ENCODE results near the gene C1QL4. TPM values are rescaled to one million over a fixed set of nuclear protein-coding genes. Genes with fewer than 3 reads are reported as not detected.
"Not testable (repeated sequence)": the region's sequence is repeated elsewhere in the genome, so short reads cannot be mapped to it uniquely, and the experiment has no call there.

C1QL4 gene
- total RNA-seq (0.05 TPM), polyA plus RNA-seq (0.21 TPM)
- long read RNA-seq, donor 1 = 0 reads
- long read RNA-seq, donor 2 = 0 reads
- long read RNA-seq, donor 3 = 0 reads
- long read RNA-seq, donor 4 = 0 reads
- long read RNA-seq, donor 5 = 0 reads
- long read RNA-seq, donor 6 = 0 reads
- long read RNA-seq, donor 7 = 0 reads
- long read RNA-seq, donor 8 = 0 reads
- long read RNA-seq, donor 9 = 0 reads
- long read RNA-seq, donor 10 = 0 reads

DNA sequence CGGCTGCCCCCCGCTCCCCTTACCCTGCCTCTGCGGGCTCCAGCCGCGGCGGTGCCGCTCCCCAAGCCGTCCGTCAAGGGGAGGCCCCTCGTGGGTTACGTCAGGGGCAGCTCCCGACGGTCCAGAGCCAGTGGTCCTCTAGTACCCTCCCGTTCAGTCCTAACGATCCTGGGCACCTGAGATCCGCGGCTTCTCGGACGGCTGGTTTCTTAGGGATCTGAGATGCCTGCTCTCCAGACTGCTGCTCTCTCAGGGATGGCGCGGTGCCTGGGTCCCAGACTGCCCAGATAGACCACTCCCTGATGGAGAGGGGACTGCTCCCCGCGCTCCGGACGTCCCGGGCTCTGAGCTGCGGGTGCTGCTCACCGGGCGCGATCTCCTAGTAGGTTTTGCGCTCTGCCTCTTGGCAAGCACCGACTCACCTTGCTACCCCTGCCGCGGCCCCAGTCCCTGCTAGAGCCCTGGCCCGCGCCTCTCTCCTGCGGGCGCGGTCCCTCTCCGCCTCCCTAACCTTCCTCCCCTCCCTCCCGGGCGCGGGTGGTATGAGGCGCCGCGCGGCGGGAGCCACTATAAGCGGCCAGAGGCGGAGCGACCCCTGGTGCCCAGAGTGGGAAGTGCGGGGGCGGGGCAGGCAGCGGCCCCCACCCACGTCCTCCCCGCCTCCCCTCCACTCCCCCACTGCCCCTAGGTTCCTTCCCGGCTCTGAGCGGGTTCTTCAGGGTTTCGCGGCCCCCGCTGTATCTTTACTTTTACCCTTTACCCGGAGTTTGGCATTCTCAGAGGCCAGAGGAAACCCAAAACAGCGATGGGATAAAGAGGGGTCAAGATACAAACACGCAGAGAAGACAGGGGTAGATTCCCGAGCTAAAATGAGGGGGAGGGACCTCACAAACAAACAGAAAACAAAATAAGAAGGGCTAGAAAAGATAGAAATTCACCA is at the start of gene C1QL4:
Gene C1QL4, minus strand, starts transcription at position 544 of the 940 bp plus-strand sequence. CDS start 711 bp downstream, outside the sequence.
- Histone ChIP-seq H3K27ac (ENCODE audit: low read depth in 1 of 2, low read length in 1 of 2) (no peak within 1 kb of the TSS), H3K36me3 (ENCODE audit: control insufficient read depth in 2 of 2, insufficient read depth in 2 of 2, low read length in 1 of 2) (no peaks in the 10 kb centered on the region), H3K9me3 (ENCODE audit: control insufficient read depth in 2 of 2, insufficient read depth in 1 of 2, low read length in 1 of 2) (peaks cover 2 to 15% of the 10 kb centered on the region in 2 donors), H3K4me3 (ENCODE audit: low read length in 2 of 2) (peak within 1 kb of the TSS in 1 of 2 donors; percentile 40), H3K4me1 (ENCODE audit: control insufficient read depth in 2 of 2, insufficient read depth in 2 of 2, low read length in 2 of 2) (peaks cover 0 to 23% of the 10 kb centered on the region in 2 donors), H3K27me3 (ENCODE audit: control insufficient read depth in 2 of 2, insufficient read depth in 1 of 2, low read length in 1 of 2) (peaks cover 89 to 100% of the 10 kb centered on the region in 2 donors)
- peak in 7 of 9 donors; percentile 44 to 88 (median 77) for DNase-seq (ENCODE audit: low read depth in 6 of 9, low spot score in 9 of 9)
- WGBS = 5% methylated on average over 65 of the region's 65 CpGs

DNA sequence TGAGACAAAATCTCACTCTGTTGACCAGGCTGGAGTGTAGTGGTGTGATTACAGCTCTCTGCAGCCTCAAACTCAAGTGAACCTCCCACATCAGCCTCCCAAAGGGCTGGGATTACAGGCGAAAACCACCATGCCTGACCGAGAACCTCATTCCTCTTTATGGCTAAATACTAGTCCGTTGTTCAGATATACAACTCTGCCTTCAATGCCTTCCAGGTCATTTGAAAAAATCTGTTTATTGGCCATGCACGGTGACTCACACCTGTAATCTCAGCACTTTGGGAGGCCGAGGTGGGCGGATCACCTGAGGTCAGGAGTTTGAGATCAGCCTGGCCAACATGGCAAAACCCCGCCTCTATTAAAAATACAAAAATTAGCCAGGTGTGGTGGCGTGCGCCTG is 43.2 kb upstream of the C1QL4 start:
- H3K4me3 ChIP-seq (ENCODE audit: low read length in 2 of 2); H3K27ac ChIP-seq (ENCODE audit: low read depth in 1 of 2, low read length in 1 of 2); H3K36me3 ChIP-seq (ENCODE audit: control insufficient read depth in 2 of 2, insufficient read depth in 2 of 2, low read length in 1 of 2); H3K9me3 ChIP-seq (ENCODE audit: control insufficient read depth in 2 of 2, insufficient read depth in 1 of 2, low read length in 1 of 2); DNase-seq (ENCODE audit: low read depth in 6 of 9, low spot score in 9 of 9); H3K4me1 ChIP-seq (ENCODE audit: control insufficient read depth in 2 of 2, insufficient read depth in 2 of 2, low read length in 2 of 2); H3K27me3 ChIP-seq (ENCODE audit: control insufficient read depth in 2 of 2, insufficient read depth in 1 of 2, low read length in 1 of 2): not testable (repeated sequence)
- 86% methylated on average over 9 of the region's 9 CpGs for WGBS

DNA sequence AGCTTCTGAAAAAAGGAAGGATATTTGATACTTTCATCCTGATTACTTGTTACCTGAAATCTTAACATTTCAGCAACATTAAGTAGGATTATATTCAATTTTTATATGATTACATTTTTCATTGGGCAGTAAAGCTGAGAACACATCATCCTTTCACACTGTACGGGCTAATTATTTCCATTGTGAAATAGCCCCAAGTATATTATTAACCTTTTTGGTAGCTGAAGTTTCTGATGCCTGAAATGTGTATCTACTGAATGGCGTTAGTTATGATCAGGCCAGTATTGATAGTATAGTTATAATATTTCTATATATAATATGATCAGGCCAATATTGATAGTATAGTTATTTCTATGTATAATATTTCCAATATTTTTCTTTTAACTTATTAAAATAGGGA is 40.4 kb upstream of the C1QL4 start:
- no peaks in the 10 kb centered on the region for H3K4me1 ChIP-seq (ENCODE audit: control insufficient read depth in 2 of 2, insufficient read depth in 2 of 2, low read length in 2 of 2)
- no peak overlapping the region for H3K27ac ChIP-seq (ENCODE audit: low read depth in 1 of 2, low read length in 1 of 2)
- no peak for DNase-seq (ENCODE audit: low read depth in 6 of 9, low spot score in 9 of 9)
- H3K4me3 ChIP-seq (ENCODE audit: low read length in 2 of 2) = no peak overlapping the region
- H3K9me3 ChIP-seq (ENCODE audit: control insufficient read depth in 2 of 2, insufficient read depth in 1 of 2, low read length in 1 of 2) = no peaks in the 10 kb centered on the region
- H3K36me3 ChIP-seq (ENCODE audit: control insufficient read depth in 2 of 2, insufficient read depth in 2 of 2, low read length in 1 of 2) = no peaks in the 10 kb centered on the region
- 97% methylated on average over 2 of the region's 2 CpGs for WGBS
- no peaks in the 10 kb centered on the region for H3K27me3 ChIP-seq (ENCODE audit: control insufficient read depth in 2 of 2, insufficient read depth in 1 of 2, low read length in 1 of 2)

DNA sequence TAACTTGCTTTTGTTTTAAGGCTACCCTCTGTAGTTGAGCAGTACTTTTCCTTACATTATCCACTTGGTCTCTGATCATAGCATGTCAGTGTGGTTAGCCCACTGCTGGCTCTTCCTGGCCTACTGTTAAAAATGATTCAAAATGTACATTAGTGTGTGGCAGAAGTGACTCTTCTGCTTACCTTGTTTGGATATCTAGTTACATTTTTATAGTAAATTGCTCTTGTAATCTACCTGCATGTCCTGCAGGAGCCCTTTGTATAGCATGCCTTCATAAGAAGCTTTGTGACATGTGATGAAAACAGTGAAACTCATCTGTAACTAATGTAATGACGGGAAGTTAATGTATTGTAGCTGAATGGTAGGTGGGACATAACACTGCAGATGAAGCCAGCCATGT is 38.4 kb upstream of the C1QL4 start:
- H3K4me3 ChIP-seq (ENCODE audit: low read length in 2 of 2) = no peak overlapping the region
- H3K27ac ChIP-seq (ENCODE audit: low read depth in 1 of 2, low read length in 1 of 2) = no peak overlapping the region
- no peaks in the 10 kb centered on the region for H3K36me3 ChIP-seq (ENCODE audit: control insufficient read depth in 2 of 2, insufficient read depth in 2 of 2, low read length in 1 of 2)
- 89% methylated on average over 1 of the region's 1 CpG for WGBS
- H3K9me3 ChIP-seq (ENCODE audit: control insufficient read depth in 2 of 2, insufficient read depth in 1 of 2, low read length in 1 of 2) = no peaks in the 10 kb centered on the region
- H3K4me1 ChIP-seq (ENCODE audit: control insufficient read depth in 2 of 2, insufficient read depth in 2 of 2, low read length in 2 of 2) = no peaks in the 10 kb centered on the region
- H3K27me3 ChIP-seq (ENCODE audit: control insufficient read depth in 2 of 2, insufficient read depth in 1 of 2, low read length in 1 of 2) = no peaks in the 10 kb centered on the region
- DNase-seq (ENCODE audit: low read depth in 6 of 9, low spot score in 9 of 9) = no peak

DNA sequence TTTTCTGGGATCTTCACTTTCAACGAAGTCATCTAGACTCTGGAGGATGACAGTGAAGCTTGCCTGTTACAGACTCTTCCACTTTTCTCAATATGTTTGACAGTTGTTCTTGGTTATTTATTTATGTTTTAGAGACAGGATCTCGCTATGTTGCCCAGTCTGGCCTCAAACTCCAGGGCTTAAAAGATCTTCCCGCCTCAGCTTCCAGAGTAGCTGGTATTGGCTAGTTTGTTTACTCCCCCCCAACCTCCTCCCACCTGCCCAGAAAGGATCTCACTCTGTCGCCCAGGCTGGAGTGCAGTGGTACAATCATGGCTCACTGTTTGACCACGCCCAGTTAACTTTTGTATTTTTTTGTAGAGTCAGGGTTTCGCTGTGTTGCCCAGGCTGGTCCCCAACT is 33.6 kb upstream of the C1QL4 start:
- no peak for DNase-seq (ENCODE audit: low read depth in 6 of 9, low spot score in 9 of 9)
- Histone ChIP-seq H3K27ac (ENCODE audit: low read depth in 1 of 2, low read length in 1 of 2) (no peak overlapping the region), H3K36me3 (ENCODE audit: control insufficient read depth in 2 of 2, insufficient read depth in 2 of 2, low read length in 1 of 2) (no peaks in the 10 kb centered on the region), H3K4me1 (ENCODE audit: control insufficient read depth in 2 of 2, insufficient read depth in 2 of 2, low read length in 2 of 2) (peaks cover 4 to 18% of the 10 kb centered on the region in 2 donors), H3K27me3 (ENCODE audit: control insufficient read depth in 2 of 2, insufficient read depth in 1 of 2, low read length in 1 of 2) (no peaks in the 10 kb centered on the region), H3K4me3 (ENCODE audit: low read length in 2 of 2) (no peak overlapping the region), H3K9me3 (ENCODE audit: control insufficient read depth in 2 of 2, insufficient read depth in 1 of 2, low read length in 1 of 2) (no peaks in the 10 kb centered on the region)
- WGBS = 98% methylated on average over 6 of the region's 6 CpGs

DNA sequence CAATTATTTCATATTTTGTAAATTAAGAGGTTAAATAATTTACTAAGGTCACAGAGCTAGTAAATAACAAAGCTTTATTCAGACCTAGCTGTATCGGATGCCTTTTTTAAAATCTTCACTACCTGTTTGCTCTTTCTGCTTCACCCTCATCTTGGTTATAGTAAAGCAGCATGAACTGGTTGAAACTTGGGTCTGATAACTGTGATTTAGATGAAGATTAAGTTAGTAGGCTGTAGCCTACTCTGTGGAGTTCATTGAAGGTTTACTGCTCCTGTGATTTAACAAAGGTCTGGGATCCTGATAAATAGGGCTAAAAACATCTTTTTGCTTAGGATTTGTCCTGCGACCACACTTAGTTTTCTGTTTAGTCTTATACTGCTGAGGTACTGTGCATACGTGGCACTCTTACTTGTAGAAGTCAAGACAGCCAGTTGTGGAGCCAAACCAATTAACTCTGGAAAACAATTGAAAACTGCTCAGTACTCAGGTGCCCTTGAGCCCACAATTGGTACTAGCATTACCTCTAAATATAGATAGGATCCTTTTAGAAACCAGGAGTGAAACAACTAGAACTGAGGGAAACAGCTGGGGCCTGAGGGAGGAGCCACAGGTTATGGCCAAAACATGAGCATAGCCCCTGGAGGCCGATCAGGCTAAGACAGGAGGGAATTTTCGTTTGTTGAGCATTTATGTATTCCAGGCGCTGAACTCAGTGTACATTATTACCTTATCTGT is 32.6 kb upstream of the C1QL4 start:
- H3K36me3 ChIP-seq (ENCODE audit: control insufficient read depth in 2 of 2, insufficient read depth in 2 of 2, low read length in 1 of 2) = no peaks in the 10 kb centered on the region
- H3K4me3 ChIP-seq (ENCODE audit: low read length in 2 of 2) = no peak overlapping the region
- no peaks in the 10 kb centered on the region for H3K9me3 ChIP-seq (ENCODE audit: control insufficient read depth in 2 of 2, insufficient read depth in 1 of 2, low read length in 1 of 2)
- peak in 1 of 9 donors; percentile 37 for DNase-seq (ENCODE audit: low read depth in 6 of 9, low spot score in 9 of 9)
- peaks cover 4 to 19% of the 10 kb centered on the region in 2 donors for H3K4me1 ChIP-seq (ENCODE audit: control insufficient read depth in 2 of 2, insufficient read depth in 2 of 2, low read length in 2 of 2)
- no peaks in the 10 kb centered on the region for H3K27me3 ChIP-seq (ENCODE audit: control insufficient read depth in 2 of 2, insufficient read depth in 1 of 2, low read length in 1 of 2)
- peak overlapping the region in 1 of 2 donors; percentile 36 for H3K27ac ChIP-seq (ENCODE audit: low read depth in 1 of 2, low read length in 1 of 2)
- WGBS = 60% methylated on average over 6 of the region's 6 CpGs

DNA sequence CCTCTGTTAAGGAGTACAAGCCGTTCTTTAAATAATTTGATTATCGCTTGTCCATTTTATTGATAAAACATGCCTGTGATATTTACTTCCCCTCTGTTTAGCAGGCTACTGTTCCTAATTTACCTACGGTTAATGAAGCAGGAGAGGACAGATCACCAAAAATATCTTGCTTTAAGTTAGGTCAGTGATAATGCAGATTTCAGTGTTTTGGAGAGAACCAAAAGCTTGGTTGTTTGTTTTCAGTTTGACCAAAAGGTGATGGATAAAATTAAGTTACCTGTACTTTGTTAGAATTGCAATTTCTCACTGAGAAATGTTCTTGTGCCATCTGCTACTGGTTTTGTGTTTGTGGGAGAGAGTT is 31.2 kb upstream of the C1QL4 start:
- H3K27ac ChIP-seq (ENCODE audit: low read depth in 1 of 2, low read length in 1 of 2) = peak overlapping the region in 1 of 2 donors; percentile 33
- DNase-seq (ENCODE audit: low read depth in 6 of 9, low spot score in 9 of 9) = no peak
- WGBS = 48% methylated on average over 3 of the region's 3 CpGs
- peaks cover 4 to 19% of the 10 kb centered on the region in 2 donors for H3K4me1 ChIP-seq (ENCODE audit: control insufficient read depth in 2 of 2, insufficient read depth in 2 of 2, low read length in 2 of 2)
- no peaks in the 10 kb centered on the region for H3K27me3 ChIP-seq (ENCODE audit: control insufficient read depth in 2 of 2, insufficient read depth in 1 of 2, low read length in 1 of 2)
- no peaks in the 10 kb centered on the region for H3K9me3 ChIP-seq (ENCODE audit: control insufficient read depth in 2 of 2, insufficient read depth in 1 of 2, low read length in 1 of 2)
- H3K36me3 ChIP-seq (ENCODE audit: control insufficient read depth in 2 of 2, insufficient read depth in 2 of 2, low read length in 1 of 2) = no peaks in the 10 kb centered on the region
- H3K4me3 ChIP-seq (ENCODE audit: low read length in 2 of 2) = peak overlapping the region in 1 of 2 donors; percentile 96

DNA sequence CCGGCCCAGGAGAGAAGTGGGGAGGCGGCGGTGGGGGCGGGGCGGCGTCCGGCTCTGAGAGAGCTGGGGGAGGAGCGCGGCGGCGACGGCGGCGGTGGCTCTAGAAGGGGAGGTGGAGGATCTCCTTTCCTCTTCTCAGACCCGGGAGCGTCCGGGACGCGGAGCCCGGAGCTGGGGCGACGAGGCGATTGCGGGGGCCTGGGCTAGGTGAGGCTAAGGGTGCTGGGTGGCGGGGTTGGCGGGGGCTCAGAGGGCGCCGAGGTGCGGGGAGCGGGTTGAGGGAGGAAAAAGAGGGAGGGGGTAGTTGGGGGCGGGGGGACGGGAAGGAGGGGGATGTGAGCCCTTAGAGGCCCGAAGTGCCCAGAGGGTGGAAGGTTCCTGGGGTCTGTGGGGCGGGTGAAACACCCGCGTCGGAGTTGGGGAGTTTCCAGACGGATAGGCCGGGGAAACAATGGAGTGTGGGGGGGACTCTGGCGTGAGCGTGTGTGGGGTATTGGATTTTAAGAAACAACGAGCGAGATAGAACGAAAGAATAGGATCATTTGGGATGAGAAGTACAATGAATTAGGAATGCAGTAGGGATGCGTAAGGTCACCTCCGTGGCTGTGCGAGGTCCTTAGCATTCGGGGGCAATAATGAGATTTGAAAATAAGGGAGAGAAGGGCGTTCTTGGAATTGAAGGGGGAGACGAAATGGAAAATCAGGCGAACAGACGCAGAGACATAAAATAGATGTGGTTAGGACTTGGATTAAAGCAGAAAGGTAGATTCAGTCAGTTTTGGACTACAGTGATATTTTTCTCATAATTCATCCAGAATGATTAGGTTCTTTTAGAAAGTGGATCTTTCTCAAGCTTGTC is 30.6 kb upstream of the C1QL4 start, which contains the start of gene SPATS2:
Gene SPATS2, plus strand, starts transcription at position 82 of the 859 bp plus-strand sequence. CDS start 93,551 bp downstream, outside the sequence.
- Histone ChIP-seq H3K27ac (ENCODE audit: low read depth in 1 of 2, low read length in 1 of 2) (peak within 1 kb of the TSS; percentile 91 to 98), H3K4me3 (ENCODE audit: low read length in 2 of 2) (peak within 1 kb of the TSS; percentile 68 to 96), H3K36me3 (ENCODE audit: control insufficient read depth in 2 of 2, insufficient read depth in 2 of 2, low read length in 1 of 2) (no peaks in the 10 kb centered on the region), H3K4me1 (ENCODE audit: control insufficient read depth in 2 of 2, insufficient read depth in 2 of 2, low read length in 2 of 2) (peaks cover 4 to 19% of the 10 kb centered on the region in 2 donors), H3K27me3 (ENCODE audit: control insufficient read depth in 2 of 2, insufficient read depth in 1 of 2, low read length in 1 of 2) (no peaks in the 10 kb centered on the region), H3K9me3 (ENCODE audit: control insufficient read depth in 2 of 2, insufficient read depth in 1 of 2, low read length in 1 of 2) (no peaks in the 10 kb centered on the region)
- 1% methylated on average over 52 of the region's 52 CpGs for WGBS
- no peak for DNase-seq (ENCODE audit: low read depth in 6 of 9, low spot score in 9 of 9)

Measured in thymus (tissue), 14 donors.